Activated CD4-positive, alpha-beta T cell treated with anti-CD3 and anti-CD28 coated beads, Interleukin-2, amount 50 U/mL, for 1 hour (primary cell): ENCODE data around the gene IFNA17.
"Not testable (repeated sequence)": the region's sequence is repeated elsewhere in the genome, so short reads cannot be mapped to it uniquely, and the experiment has no call there.

ENCODE experiments used
- DNase-seq: peaks from one replicate; pipeline ENCODE4 v3.0.0-alpha.2; 2020

The IFNA17 gene

GRCh38 chr9:21228122-21228521 is at the start of gene IFNA17:
Gene IFNA17 (minus strand): TSS chr9:21228222. CDS start chr9:21228173, 49 bp downstream.
- no peak for DNase-seq

- no peak for DNase-seq
Measured at GRCh38 chr9:21268347-21268657, 40.3 kb upstream of the IFNA17 start.

DNA sequence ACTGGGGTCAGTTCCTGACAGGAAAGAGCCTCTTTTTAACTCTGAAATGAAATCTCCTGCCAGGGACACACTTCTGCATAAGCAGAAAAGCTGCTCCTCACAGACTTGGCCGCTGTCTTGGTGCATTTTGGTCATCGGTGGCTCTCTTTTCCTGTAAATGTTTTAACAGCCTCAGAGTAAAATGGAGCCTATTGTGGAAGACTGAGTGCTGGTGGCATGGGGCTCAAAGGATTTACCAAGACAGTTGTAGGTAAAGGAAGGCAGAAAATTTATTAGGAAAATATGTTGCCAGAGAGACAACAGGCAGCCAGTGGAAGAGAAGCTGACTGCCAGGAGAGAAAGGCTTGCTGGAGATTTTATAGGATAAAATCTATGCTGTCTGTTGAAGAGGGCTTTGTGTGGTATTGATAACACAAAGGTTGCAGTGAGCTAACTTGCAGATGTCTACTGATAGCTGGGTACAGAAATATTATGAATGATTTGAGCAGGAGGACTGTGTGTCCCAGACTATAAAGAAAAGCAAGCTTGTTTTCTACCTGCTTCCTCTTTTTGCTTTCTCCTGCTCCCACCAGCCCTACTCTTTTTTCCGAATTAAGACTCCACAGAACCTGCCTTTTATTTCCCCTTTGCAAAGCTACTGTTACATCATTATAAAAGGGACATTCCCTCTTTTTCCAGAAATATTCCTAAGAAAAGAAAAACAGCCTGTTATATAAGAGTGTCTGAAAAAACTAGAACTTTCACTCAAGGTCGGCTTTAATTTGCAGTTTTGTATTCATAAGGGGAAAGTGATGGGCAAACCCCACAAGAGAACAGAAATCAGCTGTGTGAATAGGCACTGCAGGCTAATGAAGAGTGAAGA is 39.7 kb upstream of the IFNA17 start:
- no peak for DNase-seq

- no peak for DNase-seq
Measured at GRCh38 chr9:21266733-21267484, 38.9 kb upstream of the IFNA17 start.

DNA sequence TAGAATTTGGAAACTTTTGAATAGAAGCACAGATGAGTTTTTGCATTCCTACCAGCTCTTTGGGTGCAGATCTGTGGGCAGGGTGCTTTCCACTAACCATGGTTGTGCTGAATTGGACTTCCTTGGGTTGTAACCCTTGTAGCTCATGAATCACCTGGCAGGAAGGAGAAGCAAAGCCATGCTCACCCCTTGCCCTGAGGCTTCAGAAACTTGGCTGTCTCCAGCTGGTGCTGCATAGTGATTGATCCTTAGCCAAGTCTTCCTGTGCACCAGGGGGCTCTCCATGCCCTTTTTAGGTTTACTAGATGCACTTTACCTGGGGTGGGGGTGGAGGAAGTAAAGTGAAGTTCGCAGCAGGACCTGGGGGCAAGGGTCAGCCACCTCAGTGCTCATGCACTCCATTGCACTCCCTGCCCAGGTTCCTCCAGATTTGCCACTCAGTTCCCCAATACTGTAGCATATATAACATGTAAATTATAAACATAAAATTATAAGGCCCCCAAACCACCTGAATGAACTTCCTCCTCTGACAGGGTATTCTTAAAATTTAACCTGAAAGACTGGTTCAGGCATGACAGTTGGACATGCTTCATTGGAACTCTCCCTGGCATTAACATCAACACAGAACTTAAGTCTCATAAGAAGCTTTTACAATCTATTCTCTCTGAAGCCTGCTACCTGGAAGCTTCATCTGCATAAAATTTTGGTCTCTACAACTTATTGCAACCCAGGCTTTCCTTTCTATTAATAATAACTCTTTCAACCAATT is 37.6 kb upstream of the IFNA17 start:
- DNase-seq, result no peak

GRCh38 chr9:21255538-21256212 is 27.7 kb upstream of the IFNA17 start:
- no peak for DNase-seq

- no peak for DNase-seq
Measured at GRCh38 chr9:21252721-21253547, 24.9 kb upstream of the IFNA17 start.

- DNase-seq, result no peak
Measured at GRCh38 chr9:21251638-21252037, 23.6 kb upstream of the IFNA17 start.

DNA sequence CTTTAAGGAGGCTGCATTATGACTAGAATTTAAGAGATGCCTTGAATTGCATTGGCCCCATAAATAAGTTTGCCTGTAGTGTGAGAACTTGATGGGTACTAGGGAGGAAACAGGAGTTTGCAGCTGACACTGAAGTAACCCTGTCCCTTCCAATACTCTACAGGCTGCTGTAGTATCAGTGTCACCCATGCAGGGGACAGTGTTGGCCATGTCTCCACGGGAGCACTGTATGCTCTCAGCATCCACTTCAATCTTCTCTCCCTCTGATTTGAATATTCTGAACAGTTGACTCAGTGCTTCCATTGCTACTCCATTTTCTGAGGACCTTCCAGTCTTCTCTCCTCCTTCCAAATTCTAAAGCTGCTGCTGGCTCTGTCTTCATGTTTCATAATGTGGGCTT is 23.2 kb upstream of the IFNA17 start:
- DNase-seq, result no peak

DNA sequence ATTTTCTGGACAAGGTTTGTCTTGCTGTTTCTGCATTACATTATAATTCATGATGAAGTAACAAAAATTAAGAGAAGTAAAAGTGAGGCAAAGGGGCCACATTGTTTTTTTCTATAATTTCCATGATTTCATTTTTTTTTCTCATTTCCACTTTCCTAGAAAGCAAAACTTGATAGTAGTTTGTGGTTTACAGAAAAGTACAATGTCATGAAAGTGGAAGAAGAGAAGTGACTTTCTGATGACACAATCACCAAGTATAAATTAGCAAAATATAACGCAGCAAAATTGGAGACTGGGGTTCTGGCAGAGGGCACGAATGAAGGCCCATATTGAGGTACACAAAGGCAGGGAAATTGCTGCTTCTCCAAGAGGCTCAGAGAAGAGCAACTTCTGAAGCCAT is 16.8 kb upstream of the IFNA17 start:
- DNase-seq, result no peak

DNA sequence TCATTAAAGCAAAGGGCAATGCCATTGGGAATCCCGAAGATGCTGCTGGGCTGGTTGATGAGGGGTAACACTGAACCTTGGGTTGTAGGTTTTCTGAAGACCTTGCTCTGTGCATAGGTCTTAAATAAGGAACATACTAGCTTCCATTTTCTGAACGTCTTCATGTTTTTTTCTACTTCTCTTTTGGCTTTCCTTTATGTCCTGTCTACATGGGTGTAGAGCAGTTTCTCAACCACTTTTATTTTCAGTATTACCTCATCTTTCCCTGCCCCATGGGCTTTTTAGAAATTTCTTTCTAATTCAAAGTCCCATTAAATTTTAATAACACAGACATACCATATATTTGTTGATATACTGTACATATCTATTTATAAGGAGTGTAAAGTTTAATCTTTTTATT is 11.9 kb upstream of the IFNA17 start, which contains the start of gene IFNA14:
TSS of gene IFNA14 (minus strand) at position 95 of the 400 bp plus-strand sequence. CDS start at position 25, 70 bp downstream.
- DNase-seq, result no peak

GRCh38 chr9:21236360-21236714 is 8.3 kb upstream of the IFNA17 start:
- DNase-seq, result not testable (repeated sequence)

GRCh38 chr9:21235468-21236359 is 7.7 kb upstream of the IFNA17 start:
- peak; percentile 8 for DNase-seq

DNA sequence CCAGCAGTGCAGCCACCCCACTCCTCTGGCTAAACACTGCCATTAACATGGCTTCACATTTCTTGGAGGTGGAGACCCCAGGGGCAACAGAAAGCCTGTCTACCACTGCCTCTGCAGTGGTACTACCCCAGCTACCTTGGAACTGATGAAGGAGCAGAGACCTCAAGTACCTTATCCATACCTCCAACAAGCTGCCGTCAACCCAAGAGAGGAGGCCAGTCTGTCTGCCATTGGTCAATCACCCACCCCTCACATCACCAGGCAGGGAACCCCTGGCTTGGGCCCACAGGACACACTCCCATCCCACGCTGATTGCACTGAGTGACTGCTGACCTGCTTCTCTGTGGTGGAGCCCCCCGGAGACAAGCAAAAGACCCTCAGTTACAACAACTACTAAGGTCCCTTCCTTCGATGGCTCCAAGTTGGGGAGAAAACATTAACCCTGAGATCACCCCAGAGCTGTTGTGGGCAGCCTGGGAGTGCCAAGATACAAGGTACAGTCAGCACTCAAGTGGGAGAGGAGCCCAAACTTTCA is 6.2 kb upstream of the IFNA17 start:
- DNase-seq, result no peak

GRCh38 chr9:21233258-21233657 is 5.2 kb upstream of the IFNA17 start:
- DNase-seq, result no peak

- not testable (repeated sequence) for DNase-seq
Measured at GRCh38 chr9:21217211-21217610, 10.8 kb downstream of the IFNA17 start, which contains the start of gene IFNA16. Gene IFNA16 (minus strand): TSS chr9:21217311. CDS start chr9:21217305, 6 bp downstream.

GRCh38 chr9:21213411-21214326 is 14.4 kb downstream of the IFNA17 start:
- DNase-seq, result not testable (repeated sequence)

- not testable (repeated sequence) for DNase-seq
Measured at GRCh38 chr9:21212160-21212559, 15.9 kb downstream of the IFNA17 start.

DNA sequence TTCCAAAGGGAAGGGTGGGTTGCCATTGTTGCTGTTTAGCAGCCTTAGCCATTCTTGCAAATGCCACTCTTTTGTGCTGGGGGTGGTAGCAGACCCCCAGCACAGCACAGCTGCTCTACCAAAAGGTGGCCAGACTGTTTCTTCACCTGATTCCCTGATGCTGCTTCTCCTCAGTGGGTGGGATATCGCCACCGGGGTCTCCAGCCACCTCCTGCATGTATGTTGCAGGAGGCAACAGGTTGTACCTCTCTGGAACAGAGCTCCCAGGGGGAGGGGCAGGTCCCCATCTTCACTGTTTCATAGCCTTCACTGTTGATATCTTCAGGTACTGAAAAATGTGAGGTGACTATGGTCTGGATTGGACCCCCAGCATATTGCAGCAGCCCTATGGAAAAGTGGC is 17.2 kb downstream of the IFNA17 start:
- not testable (repeated sequence) for DNase-seq
